Thyroid gland (tissue), 4 donors: ENCODE results near the gene PCDHGB5. TPM values are rescaled to one million over a fixed set of nuclear protein-coding genes. Genes with fewer than 3 reads are reported as not detected.
"Not testable (repeated sequence)": the region's sequence is repeated elsewhere in the genome, so short reads cannot be mapped to it uniquely, and the experiment has no call there.

ENCODE experiments used
- DNase-seq, 2 donors: peaks; one replicate each; pipeline ENCODE4 v3.0.0-alpha.2; 2019
- H3K27ac ChIP-seq, 3 donors: fragments of 200-600 bp; sonication (generic); 1 replicate in 2 of 3; 2 replicates in 1 of 3; pipeline ENCODE4 v1.5.1; 2016 to 2019; ENCODE audit warnings: mild to moderate bottlenecking in 1 of 3, moderate library complexity in 1 of 3
- H3K27me3 ChIP-seq: fragments of 200-600 bp; sonication (generic); one replicate; pipeline ENCODE4 v1.5.1; 2019
- H3K36me3 ChIP-seq, 2 donors: fragments of 200-600 bp; sonication (generic); one replicate each; pipeline ENCODE4 v1.5.1; 2016 to 2019
- H3K4me1 ChIP-seq, 2 donors: fragments of 200-600 bp; sonication (generic); one replicate each; pipeline ENCODE4 v1.5.1; 2017 to 2019
- H3K4me3 ChIP-seq, 3 donors: fragments of 200-600 bp; sonication (generic); replicated peaks in 1 of 3; 1 replicate in 2 of 3; 2 replicates in 1 of 3; pipeline ENCODE4 v1.5.1; 2016; ENCODE audit warnings: mild to moderate bottlenecking in 1 of 3
- H3K9me3 ChIP-seq: fragments of 200-600 bp; sonication (generic); one replicate; pipeline ENCODE4 v1.5.1; 2017
- POLR2A ChIP-seq, 2 donors: fragments of 450-650 bp; IDR thresholded peaks; one replicate each; pipeline ENCODE4 v1.6.1; 2017; ENCODE audit warnings: antibody characterized with exemption in 2 of 2, mild to moderate bottlenecking in 2 of 2, moderate library complexity in 1 of 2
- WGBS, 2 donors: methylation state at CpG; one replicate each; pipeline ENCODE4 v1.1.5; 2017; 5-methylcytosine and 5-hydroxymethylcytosine counted together
- intact Hi-C: fragments of 100-400 bp; cut with DNase I; formaldehyde crosslinking; loops from one replicate; pipeline ENCODE4 v1.15.1; 2023
- total RNA-seq, 4 donors: library from RNA; depleted of rRNA; stranded (reverse); fragments of >200 nt; gene quantifications; one replicate each; pipeline ENCODE4 v1.2.3, GENCODE V29; 2016
- TF ChIP-seq, protein P1 (sequence below), 6 experiments: fragments of 200-600 bp in 3 of 6; fragments of 450-650 bp in 3 of 6; sonication (generic) in 3 of 6; IDR thresholded peaks; one replicate each; pipeline ENCODE4 v1.5.1; 2016 to 2019; ENCODE audit warnings: antibody characterized with exemption in 6 of 6, mild to moderate bottlenecking in 2 of 6, inconsistent platforms in 1 of 6, moderate library complexity in 1 of 6

PCDHGB5 gene
- total RNA-seq, 4 donors from 2014 or later = 17.2 to 22.6 (median 20.2) TPM

DNA sequence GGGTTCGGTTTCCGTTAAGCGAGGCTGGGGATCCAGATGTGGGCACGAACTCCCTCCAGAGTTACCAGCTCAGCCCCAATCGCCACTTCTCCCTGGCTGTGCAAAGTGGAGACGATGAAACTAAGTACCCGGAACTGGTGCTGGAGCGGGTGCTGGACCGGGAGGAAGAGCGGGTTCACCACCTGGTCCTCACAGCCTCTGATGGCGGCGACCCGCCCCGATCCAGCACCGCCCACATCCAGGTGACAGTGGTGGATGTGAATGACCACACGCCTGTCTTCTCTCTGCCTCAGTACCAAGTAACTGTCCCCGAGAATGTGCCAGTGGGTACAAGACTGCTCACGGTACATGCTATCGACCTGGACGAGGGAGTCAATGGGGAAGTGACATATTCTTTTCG is 14.4 kb upstream of the PCDHGB5 start:
- no peak overlapping the region for H3K27ac ChIP-seq
- no peak for DNase-seq
- H3K27me3 ChIP-seq = no peaks in the 10 kb centered on the region
- intact Hi-C loops = no loop called here
- 30 to 39% methylated on average over 21 of the region's 21 CpGs for WGBS, 2 donors
- H3K9me3 ChIP-seq = no peaks in the 10 kb centered on the region
- H3K4me1 ChIP-seq = no peaks in the 10 kb centered on the region
- no peaks in the 10 kb centered on the region for H3K36me3 ChIP-seq
- TF ChIP-seq, protein P1, sequence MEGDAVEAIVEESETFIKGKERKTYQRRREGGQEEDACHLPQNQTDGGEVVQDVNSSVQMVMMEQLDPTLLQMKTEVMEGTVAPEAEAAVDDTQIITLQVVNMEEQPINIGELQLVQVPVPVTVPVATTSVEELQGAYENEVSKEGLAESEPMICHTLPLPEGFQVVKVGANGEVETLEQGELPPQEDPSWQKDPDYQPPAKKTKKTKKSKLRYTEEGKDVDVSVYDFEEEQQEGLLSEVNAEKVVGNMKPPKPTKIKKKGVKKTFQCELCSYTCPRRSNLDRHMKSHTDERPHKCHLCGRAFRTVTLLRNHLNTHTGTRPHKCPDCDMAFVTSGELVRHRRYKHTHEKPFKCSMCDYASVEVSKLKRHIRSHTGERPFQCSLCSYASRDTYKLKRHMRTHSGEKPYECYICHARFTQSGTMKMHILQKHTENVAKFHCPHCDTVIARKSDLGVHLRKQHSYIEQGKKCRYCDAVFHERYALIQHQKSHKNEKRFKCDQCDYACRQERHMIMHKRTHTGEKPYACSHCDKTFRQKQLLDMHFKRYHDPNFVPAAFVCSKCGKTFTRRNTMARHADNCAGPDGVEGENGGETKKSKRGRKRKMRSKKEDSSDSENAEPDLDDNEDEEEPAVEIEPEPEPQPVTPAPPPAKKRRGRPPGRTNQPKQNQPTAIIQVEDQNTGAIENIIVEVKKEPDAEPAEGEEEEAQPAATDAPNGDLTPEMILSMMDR (IDR thresholded peaks at IDR 0.05) = no peak
- no peak for TF ChIP-seq POLR2A (IDR thresholded peaks at IDR 0.05)
- no peak overlapping the region for H3K4me3 ChIP-seq

DNA sequence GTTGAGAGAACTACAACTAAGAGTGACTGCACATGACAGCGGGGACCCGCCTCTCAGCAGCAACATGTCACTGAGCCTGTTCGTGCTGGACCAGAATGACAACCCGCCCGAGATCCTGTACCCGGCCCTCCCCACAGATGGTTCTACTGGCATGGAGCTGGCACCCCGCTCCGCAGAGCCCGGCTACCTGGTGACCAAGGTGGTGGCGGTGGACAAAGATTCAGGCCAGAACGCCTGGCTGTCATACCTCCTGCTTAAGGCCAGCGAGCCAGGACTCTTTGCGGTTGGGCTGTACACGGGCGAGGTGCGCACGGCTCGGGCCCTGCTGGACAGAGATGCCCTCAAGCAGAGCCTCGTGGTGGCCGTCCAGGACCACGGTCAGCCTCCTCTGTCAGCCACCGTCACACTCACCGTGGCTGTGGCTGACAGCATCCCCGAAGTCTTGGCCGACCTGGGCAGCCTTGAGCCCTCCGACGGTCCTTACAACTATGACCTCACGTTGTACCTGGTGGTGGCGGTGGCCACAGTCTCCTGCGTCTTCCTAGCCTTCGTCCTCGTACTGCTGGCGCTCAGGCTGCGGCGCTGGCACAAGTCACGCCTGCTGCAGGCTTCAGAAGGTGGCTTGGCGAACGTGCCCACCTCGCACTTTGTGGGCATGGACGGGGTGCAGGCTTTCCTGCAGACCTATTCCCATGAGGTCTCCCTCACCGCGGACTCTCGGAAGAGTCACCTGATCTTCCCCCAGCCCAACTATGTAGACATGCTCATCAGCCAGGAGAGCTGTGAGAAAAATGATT is 13.1 kb upstream of the PCDHGB5 start:
- H3K4me3 ChIP-seq = no peak overlapping the region
- no peak for TF ChIP-seq POLR2A (IDR thresholded peaks at IDR 0.05)
- TF ChIP-seq, protein P1 (IDR thresholded peaks at IDR 0.05) = no peak
- no peaks in the 10 kb centered on the region for H3K27me3 ChIP-seq
- H3K9me3 ChIP-seq = no peaks in the 10 kb centered on the region
- H3K27ac ChIP-seq = no peak overlapping the region
- intact Hi-C loops = no loop called here
- no peaks in the 10 kb centered on the region for H3K36me3 ChIP-seq
- WGBS, 2 donors = 36 to 47% methylated on average over 26 to 39 of the region's 43 CpGs
- no peaks in the 10 kb centered on the region for H3K4me1 ChIP-seq
- no peak for DNase-seq

DNA sequence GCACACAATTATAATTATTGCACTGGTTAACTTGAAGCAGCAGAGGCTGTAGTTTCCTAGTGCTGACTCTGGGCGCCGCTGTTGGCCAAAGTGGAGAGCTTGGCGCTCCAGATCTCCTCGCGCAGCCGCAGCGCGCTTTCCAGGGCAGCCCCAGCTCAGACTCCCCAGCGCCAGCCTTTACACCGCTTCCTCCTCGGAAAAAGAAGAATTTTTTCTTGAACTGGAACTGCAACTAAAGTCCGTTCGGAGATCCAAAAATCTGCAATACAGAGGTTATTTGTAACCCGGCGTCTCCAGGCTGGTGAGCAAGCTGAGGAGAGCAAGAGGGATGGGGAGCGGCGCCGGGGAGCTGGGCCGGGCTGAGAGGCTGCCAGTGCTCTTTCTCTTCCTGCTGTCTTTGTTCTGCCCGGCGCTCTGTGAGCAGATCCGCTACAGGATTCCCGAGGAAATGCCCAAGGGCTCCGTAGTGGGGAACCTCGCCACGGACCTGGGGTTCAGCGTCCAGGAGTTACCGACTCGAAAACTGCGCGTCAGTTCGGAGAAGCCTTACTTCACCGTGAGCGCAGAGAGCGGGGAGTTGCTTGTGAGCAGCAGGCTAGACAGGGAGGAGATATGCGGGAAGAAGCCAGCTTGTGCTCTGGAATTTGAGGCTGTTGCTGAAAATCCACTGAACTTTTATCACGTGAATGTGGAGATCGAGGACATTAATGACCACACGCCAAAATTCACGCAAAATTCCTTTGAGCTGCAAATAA is 10.0 kb upstream of the PCDHGB5 start, which contains the start of gene PCDHGB4:
TSS of gene PCDHGB4 (plus strand) at position 142 of the 755 bp plus-strand sequence. CDS start at position 329, 187 bp downstream.
- intact Hi-C loops, H3K27me3 ChIP-seq, H3K9me3 ChIP-seq, H3K4me1 ChIP-seq, H3K36me3 ChIP-seq, H3K4me3 ChIP-seq, H3K27ac ChIP-seq: not testable (repeated sequence)
- peak; percentile 51 to 54 for DNase-seq
- TF ChIP-seq, protein P1 (IDR thresholded peaks at IDR 0.05) = peak in 4 of 6 experiments; percentile 41 to 58 (median 47)
- 9 to 10% methylated on average over 19 to 21 of the region's 40 CpGs for WGBS, 2 donors

DNA sequence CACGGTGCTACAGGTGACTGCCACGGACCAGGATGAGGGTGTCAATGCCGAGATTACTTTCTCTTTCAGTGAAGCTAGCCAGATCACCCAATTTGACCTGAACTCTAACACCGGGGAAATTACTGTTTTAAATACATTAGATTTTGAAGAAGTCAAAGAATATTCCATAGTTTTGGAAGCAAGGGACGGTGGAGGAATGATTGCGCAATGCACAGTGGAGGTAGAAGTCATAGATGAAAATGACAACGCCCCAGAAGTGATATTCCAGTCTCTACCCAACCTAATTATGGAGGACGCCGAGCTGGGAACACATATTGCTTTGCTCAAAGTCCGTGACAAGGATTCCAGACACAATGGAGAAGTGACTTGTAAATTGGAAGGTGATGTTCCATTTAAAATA is 9.1 kb upstream of the PCDHGB5 start:
- no peak overlapping the region for H3K4me3 ChIP-seq
- no peaks in the 10 kb centered on the region for H3K4me1 ChIP-seq
- no peaks in the 10 kb centered on the region for H3K36me3 ChIP-seq
- H3K9me3 ChIP-seq = no peaks in the 10 kb centered on the region
- 47 to 56% methylated on average over 10 of the region's 10 CpGs for WGBS, 2 donors
- no peak for TF ChIP-seq POLR2A (IDR thresholded peaks at IDR 0.05)
- TF ChIP-seq, protein P1 (IDR thresholded peaks at IDR 0.05) = no peak
- H3K27me3 ChIP-seq = no peaks in the 10 kb centered on the region
- H3K27ac ChIP-seq = no peak overlapping the region
- intact Hi-C loops = no loop called here
- DNase-seq = no peak
